PC-3 (cell line): ENCODE measurements around the gene GUCY2D. TPM values are rescaled to one million over a fixed set of nuclear protein-coding genes. Genes with fewer than 3 reads are reported as not detected.

Experiments
- ATAC-seq: fragments of 200-7000 bp; cut with Tn5 transposase; 2 replicates; pipeline ENCODE4 v1.9.1; 2020; ENCODE audit warnings: mild to moderate bottlenecking, moderate library complexity
- BruUV-seq: library from RNA; stranded (reverse); fragments of 400-500 nt; replicated peaks from 2 replicates; lab custom pipeline; 2021; lab: Mats Ljungman, UMichigan
- CTCF ChIA-PET: fragments of 300-600 bp; sonication (Branson Sonifier 250); formaldehyde crosslinking; loops from one replicate; lab custom pipeline; 2022; ENCODE audit warnings: antibody characterized with exemption; lab: Charles Lee
- POLR2A ChIA-PET: fragments of 300-600 bp; sonication (Branson Sonifier 250); formaldehyde crosslinking; loops from one replicate; lab custom pipeline; 2022; ENCODE audit warnings: antibody characterized with exemption; ENCODE audit not compliant: unreplicated experiment; lab: Charles Lee
- DNase-seq: peaks from one replicate; pipeline ENCODE4 v3.0.0-alpha.2; 2015
- H2AFZ ChIP-seq: fragments of 300-600 bp; sonication (generic); 2 replicates; pipeline ENCODE4 v1.6.0; 2016; ENCODE audit warnings: antibody characterized with exemption, low read length
- H3F3A ChIP-seq: fragments of 300-600 bp; sonication (generic); one replicate; pipeline ENCODE4 v1.6.0; 2017; ENCODE audit warnings: antibody characterized with exemption, low read length, control low read depth, mild to moderate bottlenecking; ENCODE audit not compliant: unreplicated experiment
- H3K27ac ChIP-seq: fragments of 300-600 bp; sonication (generic); 2 replicates; pipeline ENCODE4 v1.5.1; 2016; ENCODE audit warnings: mild to moderate bottlenecking, low read length
- H3K27me3 ChIP-seq: fragments of 300-600 bp; sonication (generic); 2 replicates; pipeline ENCODE4 v1.6.1; 2016; ENCODE audit warnings: low read length, mixed read lengths
- H3K36me3 ChIP-seq: fragments of 300-600 bp; sonication (generic); 2 replicates; pipeline ENCODE4 v1.6.1; 2016; ENCODE audit warnings: low read depth, mixed run types, low read length, mixed read lengths
- H3K4me1 ChIP-seq: fragments of 300-600 bp; sonication (generic); 2 replicates; pipeline ENCODE4 v1.5.1; 2016; ENCODE audit warnings: low read length; ENCODE audit not compliant: insufficient read depth
- H3K4me2 ChIP-seq: fragments of 300-600 bp; sonication (generic); 2 replicates; pipeline ENCODE4 v1.6.0; 2016; ENCODE audit warnings: low read length
- H3K4me3 ChIP-seq: fragments of 300-600 bp; sonication (generic); 2 replicates; pipeline ENCODE4 v1.5.1; 2016; ENCODE audit warnings: mild to moderate bottlenecking, low read length, mixed read lengths
- H3K79me2 ChIP-seq: fragments of 300-600 bp; sonication (generic); 2 replicates; pipeline ENCODE4 v1.6.1; 2017; ENCODE audit warnings: low read length, mixed read lengths
- H3K9ac ChIP-seq: fragments of 300-600 bp; sonication (generic); 2 replicates; pipeline ENCODE4 v1.6.0; 2016; ENCODE audit warnings: mild to moderate bottlenecking, low read length
- H3K9me2 ChIP-seq: fragments of 300-600 bp; sonication (generic); replicated peaks from 2 replicates; pipeline ENCODE4 v1.6.1; 2016; ENCODE audit warnings: mixed run types, low read length, mixed read lengths
- H3K9me3 ChIP-seq: fragments of 300-600 bp; sonication (generic); 2 replicates; pipeline ENCODE4 v1.6.1; 2016; ENCODE audit warnings: low read length, mixed read lengths
- H4K20me1 ChIP-seq: fragments of 300-600 bp; sonication (generic); 2 replicates; pipeline ENCODE4 v1.6.1; 2016; ENCODE audit warnings: low read length, mixed read lengths
- CTCF ChIP-seq: fragments of 300-600 bp; sonication (generic); conservative IDR thresholded peaks from 2 replicates; pipeline ENCODE4 v1.5.1; 2017; ENCODE audit warnings: antibody characterized with exemption, low read depth, mild to moderate bottlenecking, low read length
- EZH2 ChIP-seq: fragments of 300-600 bp; sonication (generic); IDR thresholded peaks from one replicate; pipeline ENCODE4 v1.6.1; 2017; ENCODE audit warnings: antibody characterized with exemption, mild to moderate bottlenecking, low read length; ENCODE audit not compliant: unreplicated experiment
- EZH2phosphoT487 ChIP-seq: fragments of 300-600 bp; sonication (generic); IDR thresholded peaks from 2 replicates; pipeline ENCODE4 v1.6.1; 2018; ENCODE audit warnings: mild to moderate bottlenecking, antibody characterized with exemption, low read length, borderline replicate concordance
- intact Hi-C: fragments of 100-400 bp; cut with micrococcal nuclease; formaldehyde crosslinking; loops from 2 replicates; pipeline ENCODE4 v1.9.0; 2023
- total RNA-seq: library from RNA; depleted of rRNA; stranded (reverse); fragments of >200 nt; gene quantifications from 2 replicates; pipeline ENCODE4 v1.2.3, GENCODE V29; 2014

The GUCY2D gene
- total RNA-seq, 1 experiment from 2014 or later, result not detected

- intact Hi-C loops, result no loop called here
- no peaks in the 10 kb centered on the region for H3K9me3 ChIP-seq
- no peaks in the 10 kb centered on the region for H3F3A ChIP-seq
- H3K4me1 ChIP-seq, result peaks cover 17% of the 10 kb centered on the region
- no peaks in the 10 kb centered on the region for H4K20me1 ChIP-seq
- POLR2A ChIA-PET, result no interaction called here
- H2AFZ ChIP-seq, result no peak overlapping the region
- no peaks in the 10 kb centered on the region for H3K9me2 ChIP-seq
- no peaks in the 10 kb centered on the region for H3K79me2 ChIP-seq
- H3K27ac ChIP-seq, result no peak overlapping the region
- H3K4me3 ChIP-seq, result no peak overlapping the region
- no peak for ATAC-seq
- CTCF ChIA-PET, result no interaction called here
- no peaks in the 10 kb centered on the region for H3K36me3 ChIP-seq
- no peak overlapping the region for H3K4me2 ChIP-seq
- TF ChIP-seq CTCF (no peak), EZH2phosphoT487 (no peak), EZH2 (no peak)
- no peak overlapping the region for H3K9ac ChIP-seq
- no peak for DNase-seq
- no peaks in the 10 kb centered on the region for H3K27me3 ChIP-seq
- no TSS peak for BruUV-seq
These were observed 11.5 kb downstream of the GUCY2D start for GRCh38 chr17:8013731-8014557.

DNA sequence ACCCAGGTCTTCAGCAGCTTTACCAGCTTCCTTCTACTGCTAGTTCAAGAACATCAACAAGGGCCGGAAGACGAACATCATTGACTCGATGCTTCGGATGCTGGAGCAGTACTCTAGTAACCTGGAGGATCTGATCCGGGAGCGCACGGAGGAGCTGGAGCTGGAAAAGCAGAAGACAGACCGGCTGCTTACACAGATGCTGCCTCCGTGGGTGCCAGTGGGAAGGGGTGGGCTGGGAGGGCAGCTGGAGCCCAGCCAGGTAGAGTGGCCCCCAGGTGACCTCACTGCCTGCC, 12.1 kb downstream of the GUCY2D start:
- BruUV-seq, result no TSS peak
- H4K20me1 ChIP-seq, result no peaks in the 10 kb centered on the region
- POLR2A ChIA-PET, result no interaction called here

DNA sequence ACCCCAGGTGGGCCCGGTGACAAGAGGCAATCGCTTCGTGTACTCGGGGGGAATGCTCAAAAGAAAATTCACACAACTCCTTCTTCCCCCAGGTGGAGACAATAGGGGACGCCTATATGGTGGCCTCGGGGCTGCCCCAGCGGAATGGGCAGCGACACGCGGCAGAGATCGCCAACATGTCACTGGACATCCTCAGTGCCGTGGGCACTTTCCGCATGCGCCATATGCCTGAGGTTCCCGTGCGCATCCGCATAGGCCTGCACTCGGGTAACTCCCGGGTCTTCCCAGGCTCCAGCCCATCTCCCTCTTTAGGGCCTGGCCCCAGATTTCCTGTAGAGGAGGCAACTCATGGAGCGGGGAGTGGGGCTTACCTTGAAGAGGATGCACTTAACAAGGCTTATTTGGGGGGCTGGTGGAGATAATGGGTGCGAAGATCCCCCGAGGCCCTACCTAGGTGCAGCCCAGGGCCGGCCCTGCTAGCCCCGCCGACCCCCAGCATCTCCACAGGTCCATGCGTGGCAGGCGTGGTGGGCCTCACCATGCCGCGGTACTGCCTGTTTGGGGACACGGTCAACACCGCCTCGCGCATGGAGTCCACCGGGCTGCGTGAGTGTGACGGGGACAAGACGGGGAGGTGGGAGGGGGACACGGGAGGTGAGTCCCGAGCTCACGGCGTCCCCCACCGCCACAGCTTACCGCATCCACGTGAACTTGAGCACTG, 13.0 kb downstream of the GUCY2D start:
- no peaks in the 10 kb centered on the region for H3F3A ChIP-seq
- no peaks in the 10 kb centered on the region for H4K20me1 ChIP-seq
- POLR2A ChIA-PET, result no interaction called here
- peak overlapping the region; percentile 72 for H2AFZ ChIP-seq
- no peaks in the 10 kb centered on the region for H3K9me2 ChIP-seq
- ATAC-seq (no peak), DNase-seq (no peak)
- H3K9me3 ChIP-seq, result no peaks in the 10 kb centered on the region
- no peaks in the 10 kb centered on the region for H3K27me3 ChIP-seq
- peak overlapping the region; percentile 79 for H3K4me2 ChIP-seq
- no peak overlapping the region for H3K27ac ChIP-seq
- H3K79me2 ChIP-seq, result no peaks in the 10 kb centered on the region
- peaks cover 28% of the 10 kb centered on the region for H3K4me1 ChIP-seq
- H3K9ac ChIP-seq, result no peak overlapping the region
- intact Hi-C loops, result no loop called here
- no TSS peak for BruUV-seq
- H3K36me3 ChIP-seq, result no peaks in the 10 kb centered on the region
- CTCF ChIA-PET, result interaction anchor here (1.4 kb wide), 1 partner anchor 26 kb away, joined by 4 read pairs; no protein-coding TSS in a partner anchor
- H3K4me3 ChIP-seq, result peak overlapping the region; percentile 63
- no peak for TF ChIP-seq EZH2phosphoT487
- TF ChIP-seq CTCF, result no peak
- TF ChIP-seq EZH2, result no peak

More for the DNA sequence above, 12.1 kb downstream of the GUCY2D start:
- intact Hi-C loops, result no loop called here
- Histone ChIP-seq H3K27me3 (no peaks in the 10 kb centered on the region), H3F3A (no peaks in the 10 kb centered on the region), H3K9ac (no peak overlapping the region), H3K4me1 (peaks cover 22% of the 10 kb centered on the region), H3K79me2 (no peaks in the 10 kb centered on the region), H3K9me3 (no peaks in the 10 kb centered on the region), H3K36me3 (no peaks in the 10 kb centered on the region), H3K9me2 (no peaks in the 10 kb centered on the region), H3K27ac (no peak overlapping the region), H3K4me3 (no peak overlapping the region), H2AFZ (no peak overlapping the region), H3K4me2 (no peak overlapping the region)
- DNase-seq (no peak), ATAC-seq (no peak)
- CTCF ChIA-PET, result no interaction called here
- TF ChIP-seq EZH2, result no peak
- no peak for TF ChIP-seq EZH2phosphoT487
